ENCODE results near the gene CLEC2A. TPM values are rescaled to one million over a fixed set of nuclear protein-coding genes. Genes with fewer than 3 reads are reported as not detected.
"Not testable (repeated sequence)": the region's sequence is repeated elsewhere in the genome, so short reads cannot be mapped to it uniquely, and the experiment has no call there.

Gene CLEC2A
- total RNA-seq: not detected
- not detected for polyA plus RNA-seq
- long read RNA-seq, donor 1: 0 reads
- long read RNA-seq, donor 2: 0 reads

GRCh38 chr12:9932270-9932669 lies at the start of gene CLEC2A:
CLEC2A (minus strand) TSS chr12:9932370; CDS start chr12:9932329, 41 bp downstream.
- DNase-seq: no peak
- H3K27ac ChIP-seq: no peak within 1 kb of the TSS
- no peaks in the 10 kb centered on the region for H3K9me3 ChIP-seq
- no peak for ATAC-seq
- intact Hi-C loops (cut with DNase I): no loop called here
- H3K4me3 ChIP-seq: no peak within 1 kb of the TSS
- WGBS, 3 donors: 89 to 92% (median 91%) methylated on average over 6 of the region's 6 CpGs
- no peaks in the 10 kb centered on the region for H3K4me1 ChIP-seq
- H3K36me3 ChIP-seq (ENCODE audit: insufficient read depth in 1 of 2, low read depth in 1 of 2): no peaks in the 10 kb centered on the region
- no peaks in the 10 kb centered on the region for H3K27me3 ChIP-seq (ENCODE audit: insufficient read depth in 3 of 3, low read length in 2 of 3)
- no peak for TF ChIP-seq CTCF (IDR thresholded peaks at IDR 0.05)

- DNase-seq: no peak
- ATAC-seq: no peak
- WGBS, 3 donors: 70 to 77% (median 75%) methylated on average over 3 of the region's 3 CpGs
Observed at GRCh38 chr12:9980126-9980525, 48.0 kb upstream of the CLEC2A start.

GRCh38 chr12:9977916-9978315 lies 45.7 kb upstream of the CLEC2A start:
- no peak for DNase-seq
- H3K4me1 ChIP-seq: no peaks in the 10 kb centered on the region
- intact Hi-C loops (cut with DNase I): no loop called here
- no peak overlapping the region for H3K27ac ChIP-seq
- H3K4me3 ChIP-seq: no peak overlapping the region
- no peaks in the 10 kb centered on the region for H3K36me3 ChIP-seq (ENCODE audit: insufficient read depth in 1 of 2, low read depth in 1 of 2)
- no peak for TF ChIP-seq CTCF (IDR thresholded peaks at IDR 0.05)
- no peaks in the 10 kb centered on the region for H3K27me3 ChIP-seq (ENCODE audit: insufficient read depth in 3 of 3, low read length in 2 of 3)
- no peaks in the 10 kb centered on the region for H3K9me3 ChIP-seq
- ATAC-seq: no peak

More at GRCh38 chr12:9980126-9980525, 48.0 kb upstream of the CLEC2A start:
- no peaks in the 10 kb centered on the region for H3K36me3 ChIP-seq (ENCODE audit: insufficient read depth in 1 of 2, low read depth in 1 of 2)
- H3K4me1 ChIP-seq: no peaks in the 10 kb centered on the region
- H3K9me3 ChIP-seq: no peaks in the 10 kb centered on the region
- intact Hi-C loops (cut with DNase I): no loop called here
- TF ChIP-seq CTCF (IDR thresholded peaks at IDR 0.05): no peak
- no peak overlapping the region for H3K27ac ChIP-seq
- H3K27me3 ChIP-seq (ENCODE audit: insufficient read depth in 3 of 3, low read length in 2 of 3): no peaks in the 10 kb centered on the region
- H3K4me3 ChIP-seq: no peak overlapping the region

- H3K4me1 ChIP-seq; H3K27me3 ChIP-seq (ENCODE audit: insufficient read depth in 3 of 3, low read length in 2 of 3); intact Hi-C loops (cut with DNase I); H3K4me3 ChIP-seq; H3K36me3 ChIP-seq (ENCODE audit: insufficient read depth in 1 of 2, low read depth in 1 of 2); DNase-seq; ATAC-seq; H3K9me3 ChIP-seq; H3K27ac ChIP-seq: not testable (repeated sequence)
- WGBS, 3 donors: 46 to 63% (median 54%) methylated on average over 5 of the region's 5 CpGs
Observed at GRCh38 chr12:9976626-9977025, 44.5 kb upstream of the CLEC2A start.

- Histone ChIP-seq H3K9me3 (no peaks in the 10 kb centered on the region), H3K4me1 (no peaks in the 10 kb centered on the region), H3K36me3 (ENCODE audit: insufficient read depth in 1 of 2, low read depth in 1 of 2) (no peaks in the 10 kb centered on the region), H3K27me3 (ENCODE audit: insufficient read depth in 3 of 3, low read length in 2 of 3) (no peaks in the 10 kb centered on the region), H3K27ac (no peak overlapping the region), H3K4me3 (no peak overlapping the region)
- intact Hi-C loops (cut with DNase I): no loop called here
- 92 to 97% (median 93%) methylated on average over 2 of the region's 2 CpGs for WGBS, 3 donors
- no peak for TF ChIP-seq CTCF (IDR thresholded peaks at IDR 0.05)
- no peak for ATAC-seq
- no peak for DNase-seq
Observed at GRCh38 chr12:9975614-9976013, 43.4 kb upstream of the CLEC2A start.

GRCh38 chr12:9974731-9975130 lies 42.6 kb upstream of the CLEC2A start:
- H3K4me3 ChIP-seq; intact Hi-C loops (cut with DNase I); H3K4me1 ChIP-seq; H3K27ac ChIP-seq; H3K27me3 ChIP-seq (ENCODE audit: insufficient read depth in 3 of 3, low read length in 2 of 3); H3K9me3 ChIP-seq; H3K36me3 ChIP-seq (ENCODE audit: insufficient read depth in 1 of 2, low read depth in 1 of 2); ATAC-seq; DNase-seq: not testable (repeated sequence)
- 89 to 94% (median 91%) methylated on average over 2 of the region's 2 CpGs for WGBS, 3 donors
